GM21737 (cell line): ENCODE results near the gene PLEKHB2.
"Not testable (repeated sequence)": the region's sequence is repeated elsewhere in the genome, so short reads cannot be mapped to it uniquely, and the experiment has no call there.

Experiments used
- ATAC-seq: cut with Tn5 transposase; IDR thresholded peaks from one replicate; pipeline ENCODE4 v1.9.1; 2021; ENCODE audit warnings: mild to moderate bottlenecking, moderate library complexity; ENCODE audit not compliant: unreplicated experiment

Gene PLEKHB2

GRCh38 chr2:131093696-131094462 lies 11.3 kb upstream of the PLEKHB2 start:
- ATAC-seq: peak; percentile 62

DNA sequence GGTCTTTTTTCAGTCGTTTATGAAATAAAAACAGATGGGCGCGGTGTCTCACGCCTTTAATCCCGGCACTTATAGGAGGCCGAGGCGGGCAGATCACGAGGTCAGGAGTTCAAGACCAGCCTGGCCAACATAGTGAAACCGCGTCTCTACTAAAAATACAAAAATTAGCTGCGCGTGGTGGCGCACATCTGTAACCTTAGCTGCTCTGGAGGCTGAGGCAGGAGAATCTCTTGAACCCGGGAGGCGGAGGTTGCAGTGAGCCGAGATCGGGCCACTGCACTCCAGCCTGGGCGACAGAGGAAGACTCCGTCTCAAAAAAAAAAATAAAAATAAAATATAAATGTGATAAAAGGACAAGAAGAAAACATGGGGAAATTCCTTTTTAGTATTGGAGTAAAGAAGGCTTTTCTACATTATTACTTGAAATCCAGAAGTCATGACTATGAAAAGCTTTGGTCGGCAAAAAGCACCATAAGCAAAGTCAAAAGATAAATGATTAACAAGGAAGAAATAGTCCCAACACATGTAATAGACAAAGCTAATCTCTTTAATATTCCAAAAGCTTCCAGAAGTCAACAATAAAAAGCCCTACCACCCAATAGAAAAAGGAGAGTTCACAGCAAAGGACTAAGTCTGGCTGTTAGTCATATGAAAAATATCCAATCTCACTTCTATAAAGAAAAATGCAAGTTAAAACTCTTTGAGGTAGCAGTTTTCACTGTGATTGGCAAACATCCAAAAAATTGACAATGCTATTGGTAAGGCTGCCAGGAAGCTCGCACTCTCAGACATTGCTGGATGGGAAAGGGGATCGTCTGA lies 10.5 kb upstream of the PLEKHB2 start:
- no peak for ATAC-seq

GRCh38 chr2:131103165-131103564 lies 2.0 kb upstream of the PLEKHB2 start:
- ATAC-seq: no peak

- peak; percentile 63 for ATAC-seq
Measured at GRCh38 chr2:131104487-131105155, 515 bp upstream of the PLEKHB2 start.

GRCh38 chr2:131105950-131106801 lies 1.0 kb downstream of the PLEKHB2 start:
- peak; percentile 29 for ATAC-seq

GRCh38 chr2:131112529-131112928 lies 7.4 kb downstream of the PLEKHB2 start:
- ATAC-seq: no peak

DNA sequence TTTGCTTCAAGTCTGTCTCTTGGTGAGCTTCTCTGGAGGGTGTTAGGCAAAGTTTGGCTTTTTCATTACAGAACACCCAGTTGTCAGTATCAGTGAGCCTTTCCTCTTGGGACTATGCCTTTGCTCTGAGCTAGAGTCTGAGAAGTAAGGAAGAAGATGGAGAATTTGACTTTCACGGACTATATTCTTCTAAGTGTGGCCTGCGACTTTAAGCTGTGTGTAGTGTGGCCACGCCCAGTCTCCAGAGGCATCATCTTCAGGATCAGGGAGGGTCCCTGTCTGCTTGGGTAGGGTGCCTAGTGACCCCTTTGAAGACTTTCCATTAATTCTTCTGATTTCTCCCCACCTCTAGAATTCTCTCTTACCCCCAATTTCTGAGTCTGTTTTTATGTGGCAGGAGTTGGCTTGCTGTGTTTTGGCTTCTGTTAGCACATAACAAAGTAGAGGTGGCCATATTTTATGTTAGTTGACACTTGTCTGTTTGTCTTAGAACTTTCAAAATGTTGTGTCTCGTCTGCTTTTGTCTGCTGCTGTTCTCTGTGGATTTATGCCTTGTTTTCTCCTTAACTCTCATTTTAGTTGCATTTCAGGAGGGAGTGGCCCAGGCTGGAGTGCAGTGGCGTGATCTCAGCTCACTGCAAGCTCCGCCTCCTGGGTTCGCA lies 8.6 kb downstream of the PLEKHB2 start:
- ATAC-seq: no peak

- ATAC-seq: not testable (repeated sequence)
Measured at GRCh38 chr2:131114950-131115349, 9.8 kb downstream of the PLEKHB2 start.

DNA sequence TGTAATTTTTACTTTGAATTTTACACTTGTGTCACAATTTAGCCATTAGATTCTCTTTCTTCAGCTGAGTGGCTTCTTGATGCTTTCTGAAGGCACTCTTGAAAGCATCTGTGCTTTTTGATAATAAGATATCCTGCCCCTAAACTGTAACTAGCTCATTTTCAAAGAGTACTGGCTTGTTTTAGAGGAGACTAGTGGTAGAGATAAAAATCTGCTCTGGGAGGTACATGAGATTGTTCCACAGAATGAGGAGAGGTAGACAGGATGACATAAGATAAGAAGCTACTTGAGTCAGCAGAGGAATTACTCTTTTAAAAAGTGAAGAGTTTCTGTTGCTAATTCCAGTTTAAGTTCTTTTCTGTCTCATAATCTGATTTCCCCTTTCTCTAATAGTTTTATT lies 10.6 kb downstream of the PLEKHB2 start:
- ATAC-seq: no peak

DNA sequence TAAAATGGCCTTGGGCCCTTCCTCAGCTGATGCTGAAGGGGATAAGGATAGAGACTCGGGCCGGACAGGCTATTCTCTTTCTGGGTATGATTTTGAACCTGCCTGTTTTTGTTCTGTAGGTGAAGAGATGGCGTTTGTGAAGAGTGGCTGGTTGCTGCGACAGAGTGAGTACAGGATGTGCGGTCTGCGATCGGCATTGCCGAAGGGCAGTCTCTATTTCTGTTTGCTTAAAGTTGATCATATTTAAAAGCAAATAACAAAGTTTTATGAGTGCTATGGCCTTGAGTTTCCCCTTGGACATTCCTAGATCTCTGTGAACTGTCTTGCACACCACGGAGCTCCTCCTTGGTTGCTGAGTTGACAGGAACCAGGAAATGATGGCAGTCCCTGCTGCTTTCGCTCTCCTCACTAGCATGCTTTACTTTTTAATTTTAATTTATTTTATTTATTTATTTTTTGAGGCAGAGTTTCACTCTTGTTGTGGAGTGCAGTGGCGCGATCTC lies 15.7 kb downstream of the PLEKHB2 start:
- ATAC-seq: no peak

DNA sequence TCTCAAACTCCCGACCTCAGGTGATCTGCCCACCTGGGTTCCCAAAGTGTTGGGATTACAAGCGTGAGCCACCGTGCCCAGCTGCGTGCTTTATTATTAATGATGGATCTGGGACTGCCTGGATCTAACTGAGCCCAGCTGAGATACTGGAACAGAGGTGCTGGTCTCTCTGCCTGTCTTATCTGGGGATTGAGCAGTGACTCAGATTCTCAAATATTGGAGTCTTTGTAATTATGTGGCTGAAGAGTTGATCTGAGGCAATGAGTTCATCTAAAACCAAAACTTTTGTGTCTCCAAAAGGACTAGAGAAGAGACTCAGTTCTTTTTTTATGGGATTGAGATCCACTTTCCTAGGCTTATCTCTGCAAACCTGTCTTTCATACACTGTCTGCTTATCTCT lies 16.3 kb downstream of the PLEKHB2 start:
- ATAC-seq: no peak

GRCh38 chr2:131122496-131122895 lies 17.4 kb downstream of the PLEKHB2 start:
- no peak for ATAC-seq

- ATAC-seq: no peak
Measured at GRCh38 chr2:131123192-131123591, 18.1 kb downstream of the PLEKHB2 start.

DNA sequence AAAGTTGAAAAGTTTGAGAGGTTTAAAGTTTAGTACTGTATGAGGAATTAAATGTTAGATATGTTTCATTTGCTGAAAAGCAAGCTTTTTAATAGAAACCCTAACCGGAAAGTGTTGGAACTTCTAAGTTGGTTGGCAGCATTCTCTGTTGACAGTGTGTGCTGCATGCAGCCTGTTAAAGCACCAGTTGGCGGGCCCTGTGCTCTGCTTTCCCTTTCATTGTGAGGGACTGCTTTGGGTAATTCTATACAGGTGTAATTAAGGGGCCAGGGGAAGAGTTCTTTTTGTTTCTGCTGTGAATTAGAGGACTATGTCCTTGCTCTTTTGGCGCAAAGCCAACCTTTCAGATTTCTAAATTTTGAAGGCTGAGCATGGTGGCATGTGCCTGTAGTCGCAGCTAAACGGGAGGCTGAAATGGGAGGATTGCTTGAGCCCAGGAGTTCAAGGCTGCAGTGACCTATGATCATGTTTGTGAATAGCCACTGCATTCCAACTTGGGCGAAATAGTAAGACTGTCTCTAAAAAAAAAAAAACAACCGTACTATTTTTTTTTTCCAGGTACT lies 20.1 kb downstream of the PLEKHB2 start:
- ATAC-seq: no peak

- ATAC-seq: no peak
Measured at GRCh38 chr2:131126436-131126835, 21.3 kb downstream of the PLEKHB2 start.

- no peak for ATAC-seq
Measured at GRCh38 chr2:131127076-131127475, 21.9 kb downstream of the PLEKHB2 start.

GRCh38 chr2:131127981-131128380 lies 22.8 kb downstream of the PLEKHB2 start:
- no peak for ATAC-seq

DNA sequence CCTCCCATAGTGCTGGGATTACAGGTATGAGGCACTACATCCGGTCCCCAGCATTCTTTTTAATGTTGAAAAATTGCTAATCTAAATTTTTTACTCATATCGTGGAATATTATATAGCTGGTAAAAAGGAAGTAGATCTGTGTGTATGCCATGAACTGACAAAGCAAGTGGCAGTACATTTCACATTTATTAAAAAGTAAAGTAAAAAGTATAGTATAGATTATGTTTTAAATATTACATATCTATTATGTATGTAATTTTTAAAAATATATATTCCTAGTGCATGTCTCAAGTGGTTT lies 25.1 kb downstream of the PLEKHB2 start:
- no peak for ATAC-seq

GRCh38 chr2:131132729-131133128 lies 27.6 kb downstream of the PLEKHB2 start:
- no peak for ATAC-seq

DNA sequence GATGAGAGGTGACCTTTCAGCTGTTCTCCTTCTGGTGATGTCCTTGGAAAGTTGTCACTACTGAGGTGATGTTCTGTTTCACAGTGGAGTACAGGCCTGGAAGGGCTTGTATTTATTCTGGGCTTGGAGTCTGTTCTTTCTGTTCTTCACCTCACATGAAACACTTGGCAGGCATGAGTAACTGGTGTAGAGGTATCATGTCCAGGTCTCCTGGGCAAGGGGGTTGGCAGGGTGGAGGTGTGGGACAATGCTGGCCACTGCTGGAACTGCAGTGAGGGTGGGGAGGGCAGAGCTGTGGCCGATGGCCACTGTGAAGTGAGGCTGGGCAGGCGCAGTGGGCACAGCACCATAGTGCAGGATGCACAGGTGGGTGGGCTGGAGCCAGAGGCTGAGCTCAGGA lies 35.4 kb downstream of the PLEKHB2 start:
- no peak for ATAC-seq
